Spleen (tissue), 11 donors: Measurements from ENCODE around the gene TBC1D22B. TPM values are rescaled to one million over a fixed set of nuclear protein-coding genes. Genes with fewer than 3 reads are reported as not detected.
"Not testable (repeated sequence)": the region's sequence is repeated elsewhere in the genome, so short reads cannot be mapped to it uniquely, and the experiment has no call there.

Experiments
- DNase-seq: peaks from one replicate; pipeline ENCODE4 v3.0.0-alpha.2; 2020
- H3K27ac ChIP-seq, 8 donors: fragments of 200-600 bp; sonication (generic) in 7 of 8; 1 replicate in 4 of 8; 2 replicates in 4 of 8; pipeline versions ENCODE4 v1.5.0 to v1.8.0; 2016 to 2021; ENCODE audit warnings: inconsistent platforms in 4 of 8, mild to moderate bottlenecking in 4 of 8, moderate library complexity in 1 of 8
- H3K27me3 ChIP-seq, 7 donors: fragments of 200-600 bp; sonication (generic) in 6 of 7; replicated peaks in 1 of 7; 1 replicate in 4 of 7; 2 replicates in 3 of 7; pipeline versions ENCODE4 v1.5.0 to v1.8.0; 2016 to 2021; ENCODE audit warnings: inconsistent platforms in 3 of 7, mild to moderate bottlenecking in 1 of 7
- H3K36me3 ChIP-seq, 6 donors: fragments of 200-600 bp; sonication (generic) in 5 of 6; 1 replicate in 4 of 6; 2 replicates in 2 of 6; pipeline versions ENCODE4 v1.5.0 to v1.8.0; 2016 to 2021; ENCODE audit warnings: inconsistent platforms in 2 of 6
- H3K4me1 ChIP-seq, 6 donors: fragments of 200-600 bp; sonication (generic) in 5 of 6; 1 replicate in 3 of 6; 2 replicates in 3 of 6; pipeline versions ENCODE4 v1.5.0 to v1.8.0; 2016 to 2021; ENCODE audit warnings: inconsistent platforms in 3 of 6
- H3K4me3 ChIP-seq, 8 donors: fragments of 200-600 bp; sonication (generic) in 7 of 8; 1 replicate in 4 of 8; 2 replicates in 4 of 8; pipeline versions ENCODE4 v1.5.0 to v1.8.0; 2016 to 2021; ENCODE audit warnings: inconsistent platforms in 4 of 8, mild to moderate bottlenecking in 4 of 8, moderate library complexity in 2 of 8
- H3K9me3 ChIP-seq, 8 donors: fragments of 200-600 bp; sonication (generic) in 7 of 8; 1 replicate in 4 of 8; 2 replicates in 4 of 8; pipeline versions ENCODE4 v1.5.0 to v1.8.0; 2016 to 2021; ENCODE audit warnings: inconsistent platforms in 4 of 8
- POLR2A ChIP-seq, 3 donors: fragments of 450-650 bp; IDR thresholded peaks; one replicate each; pipeline ENCODE4 v1.5.1; 2017; ENCODE audit warnings: antibody characterized with exemption in 3 of 3, mild to moderate bottlenecking in 1 of 3
- POLR2AphosphoS5 ChIP-seq, 3 donors: sonication (generic); formaldehyde crosslinking; IDR thresholded peaks; one replicate each; pipeline ENCODE4 v1.5.1; 2017; ENCODE audit warnings: antibody characterized with exemption in 3 of 3
- WGBS, 5 donors: extraction: QIAGEN DNeasy Blood & Tissue Kit in 3 of 5; methylation state at CpG; one replicate each; pipeline versions ENCODE4 v1.1.5 to v1.1.7; 2013 to 2018; 5-methylcytosine and 5-hydroxymethylcytosine counted together
- intact Hi-C: fragments of 100-400 bp; cut with DNase I; formaldehyde crosslinking; loops from one replicate; pipeline ENCODE4 v1.15.0; 2023; ENCODE audit warnings: low total_unique reads
- polyA plus RNA-seq, 3 donors: library from polyadenylated mRNA; stranded (reverse); fragments of 200-250 nt; gene quantifications; one replicate each; pipeline ENCODE4 v1.2.1, GENCODE V29; 2013
- total RNA-seq, 7 donors: library from RNA; depleted of rRNA in 3 of 7; stranded (reverse); fragments of >200 nt in 3 of 7; fragmentation: NEBNext Ultra II Directional in 4 of 7; extraction: Animal tissue kit (Norgen Biotek cat#: 25700) in 4 of 7; gene quantifications; one replicate each; pipeline versions ENCODE4 v1.1.0 to v1.2.1, GENCODE V29; 2016 to 2021
- TF ChIP-seq, protein P1 (sequence below), 11 experiments: fragments of 200-600 bp in 7 of 11; fragments of 450-650 bp in 4 of 11; sonication (generic) in 4 of 11; IDR thresholded peaks in 8 of 11; conservative IDR thresholded peaks in 3 of 11; 1 replicate in 7 of 11; 2 replicates in 4 of 11; pipeline versions ENCODE4 v1.4.0 to v1.8.0; 2016 to 2021; ENCODE audit warnings: antibody characterized with exemption in 11 of 11, inconsistent platforms in 4 of 11, mild to moderate bottlenecking in 1 of 11
- donor health status: healthy with polysubstance abuse.
- donor health status: DM: no; HTN: no; CAD: no; lungs with moderate emphysema.
- donor health status: DM: no; HTN: no; CAD: no.
- donor health status: Bipolar disorder and iron deficiency.
- donor health status: healthy.
- donor health status: DM: no; HTN: no; CAD: no.
- donor health status: DM: yes; HTN: yes; CAD: no.

Gene TBC1D22B
- total and polyA plus RNA-seq, 10 donors, result 4.2 to 12.7 (median 9.4) TPM

DNA sequence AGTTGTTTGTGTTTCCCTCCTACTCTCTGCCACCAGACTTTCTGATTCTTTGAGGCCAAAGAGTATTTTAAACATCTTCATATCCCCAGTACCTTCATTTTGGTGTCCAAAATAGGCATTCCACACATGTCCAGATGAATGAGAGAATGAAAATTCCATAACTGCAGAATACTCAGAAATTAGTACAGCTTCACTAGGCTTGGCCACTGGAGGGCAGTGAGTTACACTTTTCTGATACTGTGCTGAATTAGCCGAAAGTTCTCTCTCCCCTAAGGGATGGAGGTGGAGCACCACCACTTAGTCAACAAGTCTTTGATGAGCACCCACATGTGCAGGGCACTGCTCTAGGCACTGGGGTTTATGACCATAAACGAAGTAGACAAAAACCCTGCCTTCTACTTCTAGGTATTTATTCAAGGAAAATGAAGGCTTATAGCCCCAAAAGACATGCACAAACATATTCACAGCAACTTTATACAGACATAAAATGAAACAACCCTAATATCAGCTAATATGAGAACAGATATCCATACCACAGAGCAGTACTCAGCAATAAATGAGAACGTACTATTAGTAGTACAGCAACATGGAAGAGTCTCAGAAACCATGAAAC, 46.4 kb downstream of the TBC1D22B start:
- Histone ChIP-seq H3K4me1 (no peaks in the 10 kb centered on the region), H3K27ac (no peak overlapping the region), H3K36me3 (peaks cover 0 to 90% (median 26%) of the 10 kb centered on the region in 6 donors), H3K4me3 (no peak overlapping the region), H3K9me3 (no peaks in the 10 kb centered on the region), H3K27me3 (no peaks in the 10 kb centered on the region)
- intact Hi-C loops, result no loop called here
- no peak for TF ChIP-seq POLR2AphosphoS5 (IDR thresholded peaks at IDR 0.05)
- TF ChIP-seq, protein P1, sequence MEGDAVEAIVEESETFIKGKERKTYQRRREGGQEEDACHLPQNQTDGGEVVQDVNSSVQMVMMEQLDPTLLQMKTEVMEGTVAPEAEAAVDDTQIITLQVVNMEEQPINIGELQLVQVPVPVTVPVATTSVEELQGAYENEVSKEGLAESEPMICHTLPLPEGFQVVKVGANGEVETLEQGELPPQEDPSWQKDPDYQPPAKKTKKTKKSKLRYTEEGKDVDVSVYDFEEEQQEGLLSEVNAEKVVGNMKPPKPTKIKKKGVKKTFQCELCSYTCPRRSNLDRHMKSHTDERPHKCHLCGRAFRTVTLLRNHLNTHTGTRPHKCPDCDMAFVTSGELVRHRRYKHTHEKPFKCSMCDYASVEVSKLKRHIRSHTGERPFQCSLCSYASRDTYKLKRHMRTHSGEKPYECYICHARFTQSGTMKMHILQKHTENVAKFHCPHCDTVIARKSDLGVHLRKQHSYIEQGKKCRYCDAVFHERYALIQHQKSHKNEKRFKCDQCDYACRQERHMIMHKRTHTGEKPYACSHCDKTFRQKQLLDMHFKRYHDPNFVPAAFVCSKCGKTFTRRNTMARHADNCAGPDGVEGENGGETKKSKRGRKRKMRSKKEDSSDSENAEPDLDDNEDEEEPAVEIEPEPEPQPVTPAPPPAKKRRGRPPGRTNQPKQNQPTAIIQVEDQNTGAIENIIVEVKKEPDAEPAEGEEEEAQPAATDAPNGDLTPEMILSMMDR (IDR thresholded peaks at IDR 0.05 in 8 of 11, conservative IDR thresholded peaks at IDR 0.05 in 3 of 11), result peak in 2 of 11 experiments; percentile 10 to 22
- WGBS, 5 donors, result 51 to 63% (median 54%) methylated on average over 3 of the region's 3 CpGs
- DNase-seq, result no peak

DNA sequence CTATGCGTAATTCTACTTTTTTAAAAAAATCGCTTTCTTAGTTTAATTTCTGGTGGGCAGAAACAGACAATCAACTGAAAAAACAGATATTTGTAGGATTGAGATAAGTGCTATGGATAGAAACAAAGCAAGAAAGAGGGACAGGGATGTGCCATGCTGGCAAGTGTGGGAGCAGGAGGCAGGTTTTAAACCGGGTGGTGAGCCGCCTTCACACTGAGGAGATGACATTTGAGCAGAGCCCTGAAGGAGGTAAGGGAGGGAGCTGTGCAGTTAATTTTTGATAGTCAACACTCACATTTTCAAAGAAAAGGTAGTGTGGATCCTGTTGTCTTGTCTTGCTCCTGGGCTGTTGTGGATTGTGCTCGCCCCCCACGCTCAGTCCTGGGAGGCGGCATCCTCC, 47.2 kb downstream of the TBC1D22B start:
- Histone ChIP-seq H3K27me3 (no peaks in the 10 kb centered on the region), H3K9me3 (no peaks in the 10 kb centered on the region), H3K27ac (no peak overlapping the region), H3K4me3 (no peak overlapping the region), H3K36me3 (peaks cover 0 to 88% (median 26%) of the 10 kb centered on the region in 6 donors), H3K4me1 (no peaks in the 10 kb centered on the region)
- no peak for TF ChIP-seq POLR2AphosphoS5 (IDR thresholded peaks at IDR 0.05)
- TF ChIP-seq POLR2A (IDR thresholded peaks at IDR 0.05), result no peak
- TF ChIP-seq, protein P1 (IDR thresholded peaks at IDR 0.05 in 8 of 11, conservative IDR thresholded peaks at IDR 0.05 in 3 of 11), result no peak
- WGBS, 5 donors, result 93 to 98% (median 97%) methylated on average over 7 of the region's 7 CpGs
- no peak for DNase-seq
- intact Hi-C loops, result no loop called here

DNA sequence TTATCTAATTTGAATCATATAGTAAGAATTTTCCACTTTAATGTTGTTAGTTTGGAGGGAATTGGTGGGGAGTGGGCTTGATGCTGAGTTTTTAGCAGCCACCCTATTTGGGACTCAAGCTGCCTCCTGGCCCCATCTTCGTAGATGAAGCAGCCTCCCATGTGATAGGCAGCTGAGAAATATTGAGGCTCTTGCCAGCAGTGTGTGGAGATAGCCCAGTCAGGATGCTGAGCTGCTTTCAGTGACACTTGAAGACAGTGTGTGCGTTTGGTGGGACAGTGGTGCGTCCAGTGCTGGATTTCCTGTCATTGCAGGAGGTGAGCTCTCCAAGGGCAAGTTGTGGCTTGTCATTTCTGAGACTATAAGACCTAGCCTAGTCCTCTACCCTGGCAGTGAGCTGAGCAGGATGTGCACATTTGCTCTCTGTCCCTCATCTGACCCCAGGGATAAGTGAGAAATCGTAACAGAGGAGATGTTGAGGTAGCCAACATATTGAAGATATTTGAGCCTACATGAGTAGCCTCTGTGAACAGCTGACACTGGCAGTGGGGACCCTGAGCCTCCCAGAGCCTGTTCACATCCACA, 48.4 kb downstream of the TBC1D22B start:
- Histone ChIP-seq H3K27me3 (no peaks in the 10 kb centered on the region), H3K9me3 (no peaks in the 10 kb centered on the region), H3K36me3 (peaks cover 0 to 78% (median 26%) of the 10 kb centered on the region in 6 donors), H3K27ac (no peak overlapping the region), H3K4me1 (no peaks in the 10 kb centered on the region), H3K4me3 (no peak overlapping the region)
- TF ChIP-seq POLR2A (IDR thresholded peaks at IDR 0.05) (no peak), POLR2AphosphoS5 (IDR thresholded peaks at IDR 0.05) (no peak)
- TF ChIP-seq, protein P1 (IDR thresholded peaks at IDR 0.05 in 8 of 11, conservative IDR thresholded peaks at IDR 0.05 in 3 of 11), result no peak
- intact Hi-C loops, result no loop called here
- 80 to 94% (median 87%) methylated on average over 4 of the region's 4 CpGs for WGBS, 5 donors
- no peak for DNase-seq

DNA sequence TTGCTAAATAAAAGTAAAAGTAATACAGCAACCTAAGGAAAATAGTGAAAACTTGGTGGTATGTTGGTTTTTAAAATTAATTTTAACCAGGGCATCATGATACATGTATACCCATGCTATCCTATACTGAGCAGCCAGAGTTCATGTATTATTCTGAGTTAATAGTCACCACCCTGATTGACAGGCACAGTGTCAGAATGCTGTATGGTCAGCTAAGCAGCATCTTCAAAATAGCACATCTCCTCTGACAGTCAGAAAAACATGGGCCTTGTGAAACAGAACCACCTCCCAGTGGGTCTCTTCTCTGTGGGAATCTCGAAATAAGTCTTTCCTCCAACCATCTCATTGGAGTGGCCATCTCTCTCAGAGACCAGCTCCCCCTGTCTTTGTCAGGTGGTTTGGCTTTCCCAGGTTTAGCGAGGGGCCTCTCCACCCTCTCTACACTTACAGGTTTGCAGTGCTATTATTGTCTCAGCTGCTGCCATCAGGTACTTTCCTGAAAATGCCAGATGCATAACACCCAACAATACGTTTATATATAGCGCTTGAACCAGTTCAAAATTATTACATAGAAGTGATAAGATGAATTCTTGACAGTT, 49.2 kb downstream of the TBC1D22B start:
- no peak overlapping the region for H3K4me3 ChIP-seq
- no peaks in the 10 kb centered on the region for H3K4me1 ChIP-seq
- no peak overlapping the region for H3K27ac ChIP-seq
- no peaks in the 10 kb centered on the region for H3K9me3 ChIP-seq
- 87 to 95% (median 91%) methylated on average over 4 of the region's 4 CpGs for WGBS, 5 donors
- peaks cover 0 to 70% (median 26%) of the 10 kb centered on the region in 6 donors for H3K36me3 ChIP-seq
- TF ChIP-seq, protein P1 (IDR thresholded peaks at IDR 0.05 in 8 of 11, conservative IDR thresholded peaks at IDR 0.05 in 3 of 11), result no peak
- no peak for TF ChIP-seq POLR2A (IDR thresholded peaks at IDR 0.05)
- no peak for TF ChIP-seq POLR2AphosphoS5 (IDR thresholded peaks at IDR 0.05)
- no peak for DNase-seq
- intact Hi-C loops, result no loop called here
- H3K27me3 ChIP-seq, result no peaks in the 10 kb centered on the region

DNA sequence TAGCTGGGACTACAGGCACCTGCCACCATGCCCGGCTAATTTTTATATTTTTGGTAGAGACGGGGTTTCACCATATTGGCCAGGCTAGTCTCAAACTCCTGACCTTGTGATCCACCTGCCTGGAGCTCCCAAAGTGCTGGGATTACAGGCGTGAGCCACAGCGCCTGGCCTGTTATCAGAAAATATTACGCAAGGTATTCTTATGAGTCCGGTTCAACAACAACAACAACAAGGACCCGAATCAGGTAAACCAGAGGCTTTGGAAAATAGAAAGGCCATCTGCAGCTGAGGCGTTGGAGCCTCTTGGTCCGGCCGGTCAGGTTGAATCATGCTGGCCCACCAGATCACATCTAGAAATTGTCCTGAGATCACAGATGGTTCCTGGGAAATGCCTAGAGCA, 49.9 kb downstream of the TBC1D22B start:
- intact Hi-C loops, H3K4me3 ChIP-seq, H3K4me1 ChIP-seq, DNase-seq, H3K27ac ChIP-seq, H3K9me3 ChIP-seq, H3K27me3 ChIP-seq: not testable (repeated sequence)
- peaks cover 0 to 67% (median 22%) of the 10 kb centered on the region in 6 donors for H3K36me3 ChIP-seq
- WGBS, 5 donors, result 94 to 98% (median 95%) methylated on average over 10 of the region's 10 CpGs
